ENCODE measurements around the gene TMC3. TPM values are rescaled to one million over a fixed set of nuclear protein-coding genes. Genes with fewer than 3 reads are reported as not detected.

TMC3 gene
- total and polyA plus RNA-seq, 9 of the 15 experiments (the other 6 are each of a cell fraction or from before 2014, with no cell fraction given) = 0.01 to 0.14 TPM; not detected in 7

GRCh38 chr15:81375461-81375860 is 1.4 kb upstream of the TMC3 start (continued):
- TF ChIP-seq ZFX (CRISPR knock-in tag; IDR thresholded peaks at IDR 0.05) (no peak), SOX6 (IDR thresholded peaks at IDR 0.05) (no peak), SIN3B (IDR thresholded peaks at IDR 0.05; ENCODE audit: low read depth) (no peak)

- H3K4me3 ChIP-seq = no peak overlapping the region
- no peaks in the 10 kb centered on the region; a peak in 1 of 5 replicates for H3K4me1 ChIP-seq (replicated peaks in 1 of 2; ENCODE audit: control insufficient read depth in 2 of 2, insufficient read depth in 2 of 2, low read length in 2 of 2)
- no TSS peak for BruUV-seq (replicated peaks)
- no peak for TF ChIP-seq FOXA1 (IDR thresholded peaks at IDR 0.05; ENCODE audit: borderline replicate concordance)
- TF ChIP-seq ZNF785 (CRISPR knock-in tag; IDR thresholded peaks at IDR 0.05) = no peak
- no peak for TF ChIP-seq MTA1 (IDR thresholded peaks at IDR 0.05; ENCODE audit: borderline replicate concordance)
- no peak for TF ChIP-seq TRIM25 (IDR thresholded peaks at IDR 0.05; ENCODE audit: borderline replicate concordance)
- no peak for TF ChIP-seq GTF2F1 (IDR thresholded peaks at IDR 0.05; ENCODE audit: low read depth, low read length)
- TF ChIP-seq CHD1 (IDR thresholded peaks at IDR 0.05; ENCODE audit: low read length) = no peak
- no peak for TF ChIP-seq NFXL1 (CRISPR knock-in tag; IDR thresholded peaks at IDR 0.05)
- no peak for TF ChIP-seq GTF2A2 (tag; IDR thresholded peaks at IDR 0.05)
- TF ChIP-seq ZNF384 (IDR thresholded peaks at IDR 0.05; ENCODE audit: low read depth, low read length) = no peak
- no peak for TF ChIP-seq RCOR1 (IDR thresholded peaks at IDR 0.05; ENCODE audit: borderline replicate concordance in 1 of 2, low read depth in 2 of 2, low read length in 2 of 2)
- H4K20me1 ChIP-seq (replicated peaks; ENCODE audit: control insufficient read depth, insufficient read depth, low read length) = 0 out of 2 replicates have a peak, but pooled peaks cover 3% of the 10 kb centered on the region
- H3K4me2 ChIP-seq (ENCODE audit: insufficient read depth, low read length) = no peak overlapping the region
- peaks cover 6 to 12% of the 10 kb centered on the region in 2 experiments; a peak in 3 of 5 replicates for H3K27me3 ChIP-seq (ENCODE audit: control insufficient read depth in 2 of 2, insufficient read depth in 2 of 2, low read length in 2 of 2)
- H2AFZ ChIP-seq (ENCODE audit: low read depth, low read length) = no peak overlapping the region
- 4% methylated on average over 5 of the region's 5 CpGs for WGBS (ENCODE audit: insufficient coverage, low coverage, missing lambda C conversion rate)
- H3K79me2 ChIP-seq (ENCODE audit: control insufficient read depth, insufficient read depth, low read length) = no peaks in the 10 kb centered on the region
- FAIRE-seq (no peak), DNase-seq (ENCODE audit: extremely low read depth in 1 of 4, low spot score in 3 of 4) (no peak), ATAC-seq (no peak)
- no peak overlapping the region for H3K9ac ChIP-seq (ENCODE audit: insufficient read depth in 1 of 2, low read depth in 2 of 2, low read length in 2 of 2)
- H3K9me1 ChIP-seq (ENCODE audit: control insufficient read depth, insufficient read depth, low read length) = no peaks in the 10 kb centered on the region
- H3K27ac ChIP-seq (ENCODE audit: extremely low read depth, low read depth, low read length) = no peak overlapping the region
- intact Hi-C loops (cut with micrococcal nuclease) = no loop called here
- POLR2A ChIA-PET = interaction anchor here (0.6 kb wide), 1 partner anchor 194 kb away, joined by 3 read pairs; no protein-coding TSS in a partner anchor
- H3K36me3 ChIP-seq (ENCODE audit: control insufficient read depth, insufficient read depth, low read length) = no peaks in the 10 kb centered on the region
- CTCF ChIA-PET (ENCODE audit: low intra/inter-chr PET ratio) = no interaction called here
- no peaks in the 10 kb centered on the region for H3K9me3 ChIP-seq (replicated peaks; ENCODE audit: control insufficient read depth, insufficient read depth, low read depth, low read length)
- in situ Hi-C loops (cut with MboI) = no loop called here
These were observed 837 bp downstream of the TMC3 start for GRCh38 chr15:81373176-81373575.
